OCI-LY3 (cell line): ENCODE results near the gene APOD.
A peak's percentile ranks its signal among the peaks of the same experiment; 100 is the strongest.

ENCODE experiments used
- H2AFZ ChIP-seq: fragments of 200-600, 300-600 bp; shearing (Covaris generic); 2 replicates; pipeline ENCODE4 v1.6.0; 2014; ENCODE audit warnings: antibody characterized with exemption, low read depth, low read length
- H3K27ac ChIP-seq: fragments of 200-600, 300-600 bp; sonication (generic); 2 replicates; pipeline ENCODE4 v1.5.1; 2014; ENCODE audit warnings: mild to moderate bottlenecking, low read length, moderate library complexity, mixed read lengths
- H3K27me3 ChIP-seq: fragments of 200-600, 300-600 bp; sonication (generic); 2 replicates; pipeline ENCODE4 v1.6.1; 2014; ENCODE audit warnings: low read depth, low read length, mixed read lengths
- H3K36me3 ChIP-seq: fragments of 200-600, 300-600 bp; sonication (generic); replicated peaks from 2 replicates; pipeline ENCODE3; 2014; ENCODE audit warnings: low read depth, low read length, mixed read lengths
- H3K4me1 ChIP-seq: fragments of 300-600, 200-600 bp; sonication (generic); 2 replicates; pipeline ENCODE4 v1.6.1; 2014; ENCODE audit warnings: low read length, mixed read lengths
- H3K4me2 ChIP-seq: fragments of 200-600, 300-600 bp; sonication (generic); 2 replicates; pipeline ENCODE4 v1.6.1; 2014; ENCODE audit warnings: low read length, mixed read lengths
- H3K4me3 ChIP-seq: fragments of 300-600, 200-600 bp; sonication (generic); 2 replicates; pipeline ENCODE4 v1.5.1; 2014; ENCODE audit warnings: antibody characterized with exemption, mild to moderate bottlenecking, low read length, moderate library complexity
- H3K79me2 ChIP-seq: fragments of 300-600, 200-600 bp; shearing (Covaris generic); 2 replicates; pipeline ENCODE4 v1.6.1; 2014; ENCODE audit warnings: mild to moderate bottlenecking, low read length, mixed read lengths
- H3K9ac ChIP-seq: fragments of 300-600, 200-600 bp; shearing (Covaris generic); 2 replicates; pipeline ENCODE4 v1.6.0; 2014; ENCODE audit warnings: mild to moderate bottlenecking, low read length, moderate library complexity
- H3K9me3 ChIP-seq: fragments of 200-600, 300-600 bp; shearing (Covaris generic); 2 replicates; pipeline ENCODE4 v1.6.1; 2014; ENCODE audit warnings: low read length, mixed read lengths; ENCODE audit not compliant: insufficient read depth
- H4K20me1 ChIP-seq: fragments of 200-600, 300-600 bp; sonication (generic); 2 replicates; pipeline ENCODE4 v1.6.1; 2016; ENCODE audit warnings: low read length, mixed read lengths; ENCODE audit not compliant: insufficient read depth
- CTCF ChIP-seq: fragments of 200-600, 300-600 bp; sonication (generic); IDR thresholded peaks from 2 replicates; pipeline ENCODE4 v1.5.1; 2014; ENCODE audit warnings: antibody characterized with exemption, low read length, low read depth
- EZH2phosphoT487 ChIP-seq: fragments of 200-600 bp; shearing (Covaris generic); IDR thresholded peaks from 2 replicates; pipeline ENCODE4 v1.6.1; 2018; ENCODE audit warnings: antibody characterized with exemption, mixed run types, low read depth

The APOD gene

GRCh38 chr3:195563317-195563716, 20.4 kb downstream of the APOD start:
- H3K27me3 ChIP-seq = peaks cover 13% of the 10 kb centered on the region; the same call in 1 of the 2 replicates
- H2AFZ ChIP-seq = no peak overlapping the region
- no peaks in the 10 kb centered on the region for H3K79me2 ChIP-seq
- H3K9ac ChIP-seq = no peak overlapping the region
- no peaks in the 10 kb centered on the region for H3K9me3 ChIP-seq
- H3K27ac ChIP-seq = no peak overlapping the region
- TF ChIP-seq EZH2phosphoT487 (no peak), CTCF (no peak)
- H3K36me3 ChIP-seq = no peaks in the 10 kb centered on the region
- no peak overlapping the region for H3K4me2 ChIP-seq
- H3K4me1 ChIP-seq = peaks cover 2% of the 10 kb centered on the region
- H4K20me1 ChIP-seq = no peaks in the 10 kb centered on the region
- H3K4me3 ChIP-seq = no peak overlapping the region

- Histone ChIP-seq H4K20me1 (no peaks in the 10 kb centered on the region), H3K27me3 (no peaks in the 10 kb centered on the region)
- TF ChIP-seq EZH2phosphoT487 = no peak
- TF ChIP-seq CTCF = no peak
Measured at GRCh38 chr3:195559723-195560409, 23.9 kb downstream of the APOD start.

GRCh38 chr3:195558602-195559001, 25.1 kb downstream of the APOD start:
- no peak overlapping the region; the same call in 1 of the 2 replicates for H3K4me3 ChIP-seq
- no peak overlapping the region for H3K27ac ChIP-seq
- H3K27me3 ChIP-seq = no peaks in the 10 kb centered on the region
- H4K20me1 ChIP-seq = no peaks in the 10 kb centered on the region
- H3K4me2 ChIP-seq = peak overlapping the region; percentile 35
- no peaks in the 10 kb centered on the region for H3K79me2 ChIP-seq
- no peaks in the 10 kb centered on the region for H3K36me3 ChIP-seq
- H3K9ac ChIP-seq = peak overlapping the region; percentile 32; the same call in 1 of the 2 replicates
- TF ChIP-seq EZH2phosphoT487 (no peak), CTCF (peak; percentile 75)
- peak overlapping the region; percentile 85; the same call in 1 of the 2 replicates for H2AFZ ChIP-seq
- no peaks in the 10 kb centered on the region for H3K9me3 ChIP-seq
- peaks cover 4% of the 10 kb centered on the region for H3K4me1 ChIP-seq

More at GRCh38 chr3:195559723-195560409, 23.9 kb downstream of the APOD start:
- Histone ChIP-seq H3K9ac (no peak overlapping the region), H3K36me3 (no peaks in the 10 kb centered on the region), H3K79me2 (no peaks in the 10 kb centered on the region), H2AFZ (no peak overlapping the region), H3K9me3 (no peaks in the 10 kb centered on the region), H3K4me1 (peaks cover 4% of the 10 kb centered on the region), H3K4me3 (no peak overlapping the region), H3K27ac (no peak overlapping the region), H3K4me2 (no peak overlapping the region)

- Histone ChIP-seq H3K36me3 (no peaks in the 10 kb centered on the region), H3K9me3 (no peaks in the 10 kb centered on the region), H3K27me3 (no peaks in the 10 kb centered on the region), H3K4me1 (peaks cover 4% of the 10 kb centered on the region), H3K4me3 (no peak overlapping the region), H3K79me2 (no peaks in the 10 kb centered on the region), H3K4me2 (no peak overlapping the region), H4K20me1 (no peaks in the 10 kb centered on the region), H3K9ac (no peak overlapping the region), H3K27ac (no peak overlapping the region), H2AFZ (no peak overlapping the region)
- no peak for TF ChIP-seq EZH2phosphoT487
- TF ChIP-seq CTCF = 0 out of 2 replicates have a peak, but pooled peaks have one; percentile 10
Measured at GRCh38 chr3:195557322-195557721, 26.4 kb downstream of the APOD start.
